Karpas-422 (cell line): ENCODE results near the gene FRY. TPM values are rescaled to one million over a fixed set of nuclear protein-coding genes. Genes with fewer than 3 reads are reported as not detected.

Source experiments
- DNase-seq: peaks from one replicate; pipeline ENCODE4 v3.0.0-alpha.2; 2015
- H2AFZ ChIP-seq: fragments of 200-600 bp; sonication (generic); 2 replicates; pipeline ENCODE4 v1.6.1; 2014; ENCODE audit warnings: antibody characterized with exemption, low read length, mixed read lengths
- H3K27ac ChIP-seq: fragments of 200-600 bp; sonication (generic); 2 replicates; pipeline ENCODE4 v1.5.1; 2014; ENCODE audit warnings: mild to moderate bottlenecking, low read length, moderate library complexity
- H3K27me3 ChIP-seq: fragments of 200-600 bp; sonication (generic); 2 replicates; pipeline ENCODE4 v1.6.1; 2014; ENCODE audit warnings: low read length, mixed read lengths
- H3K36me3 ChIP-seq: fragments of 200-600 bp; sonication (generic); 2 replicates; pipeline ENCODE4 v1.6.1; 2014; ENCODE audit warnings: low read length, mixed read lengths; ENCODE audit not compliant: insufficient read depth
- H3K4me1 ChIP-seq: fragments of 200-600 bp; sonication (generic); 2 replicates; pipeline ENCODE4 v1.6.1; 2014; ENCODE audit warnings: mild to moderate bottlenecking, low read length, mixed read lengths
- H3K4me2 ChIP-seq: fragments of 200-600 bp; sonication (generic); 2 replicates; pipeline ENCODE4 v1.6.1; 2014; ENCODE audit warnings: low read length, low read depth, mild to moderate bottlenecking; ENCODE audit not compliant: poor library complexity, severe bottlenecking
- H3K4me3 ChIP-seq: fragments of 200-600 bp; sonication (generic); 2 replicates; pipeline ENCODE4 v1.5.1; 2014; ENCODE audit warnings: mild to moderate bottlenecking, antibody characterized with exemption, low read length, mixed read lengths
- H3K79me2 ChIP-seq: fragments of 200-600 bp; sonication (generic); 2 replicates; pipeline ENCODE4 v1.6.1; 2014; ENCODE audit warnings: mild to moderate bottlenecking, low read length, mixed read lengths
- H3K9ac ChIP-seq: fragments of 200-600 bp; sonication (generic); 2 replicates; pipeline ENCODE4 v1.6.0; 2014; ENCODE audit warnings: low read length
- H3K9me2 ChIP-seq: fragments of 200-600 bp; sonication (generic), shearing (Covaris generic); replicated peaks from 2 replicates; pipeline ENCODE4 v1.6.0; 2014; ENCODE audit warnings: mild to moderate bottlenecking, low read length, moderate library complexity; ENCODE audit not compliant: insufficient read depth
- H3K9me3 ChIP-seq: fragments of 300-700, 200-600 bp; sonication (generic); 2 replicates; pipeline ENCODE4 v1.6.1; 2014; ENCODE audit warnings: low read length, mixed read lengths
- H4K20me1 ChIP-seq: fragments of 200-600 bp; sonication (generic); 2 replicates; pipeline ENCODE4 v1.6.1; 2014; ENCODE audit warnings: mild to moderate bottlenecking, antibody characterized with exemption, low read length, low read depth; ENCODE audit not compliant: insufficient read depth
- total RNA-seq: library from RNA; depleted of rRNA; stranded (reverse); fragments of >200 nt; shearing (Covaris generic); gene quantifications from 2 replicates; pipeline ENCODE4 v1.2.3, GENCODE V29; 2014; ENCODE audit warnings: low replicate concordance

Gene FRY
- total RNA-seq, 1 experiment from 2014 or later: 1.6 TPM

DNA sequence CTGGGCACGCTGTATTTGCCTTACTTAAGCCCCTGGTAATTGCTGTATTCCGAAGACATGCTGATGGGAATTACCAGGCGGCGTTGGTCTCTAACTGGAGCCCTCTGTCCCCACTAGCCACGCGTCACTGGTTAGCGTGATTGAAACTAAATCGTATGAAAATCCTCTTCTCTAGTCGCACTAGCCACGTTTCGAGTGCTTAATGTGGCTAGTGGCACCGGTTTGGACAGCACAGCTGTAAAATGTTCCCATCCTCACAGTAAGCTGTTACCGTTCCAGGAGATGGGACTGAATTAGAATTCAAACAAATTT, 284.4 kb downstream of the FRY start:
- Histone ChIP-seq H3K9me2 (no peaks in the 10 kb centered on the region), H4K20me1 (no peaks in the 10 kb centered on the region), H3K4me3 (peak overlapping the region; percentile 93), H3K36me3 (peaks cover 8% of the 10 kb centered on the region; the same call in 1 of the 2 replicates), H2AFZ (peak overlapping the region; percentile 47; the same call in 1 of the 2 replicates), H3K4me1 (peaks cover 30% of the 10 kb centered on the region), H3K79me2 (peaks cover 24% of the 10 kb centered on the region), H3K9ac (peak overlapping the region; percentile 98), H3K4me2 (peak overlapping the region; percentile 100), H3K27me3 (no peaks in the 10 kb centered on the region), H3K9me3 (no peaks in the 10 kb centered on the region), H3K27ac (peak overlapping the region; percentile 90)
- DNase-seq: no peak

DNA sequence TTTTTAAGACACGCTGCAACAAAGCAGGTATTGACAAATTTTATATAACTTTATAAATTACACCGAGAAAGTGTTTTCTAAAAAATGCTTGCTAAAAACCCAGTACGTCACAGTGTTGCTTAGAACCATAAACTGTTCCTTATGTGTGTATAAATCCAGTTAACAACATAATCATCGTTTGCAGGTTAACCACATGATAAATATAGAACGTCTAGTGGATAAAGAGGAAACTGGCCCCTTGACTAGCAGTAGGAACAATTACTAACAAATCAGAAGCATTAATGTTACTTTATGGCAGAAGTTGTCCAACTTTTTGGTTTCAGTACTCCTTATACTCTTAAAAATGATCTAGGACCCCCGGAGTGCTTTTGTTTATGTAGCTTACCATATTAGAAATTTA, 284.9 kb downstream of the FRY start:
- Histone ChIP-seq H3K9ac (peak overlapping the region; percentile 98), H4K20me1 (no peaks in the 10 kb centered on the region), H2AFZ (no peak overlapping the region), H3K4me1 (peaks cover 30% of the 10 kb centered on the region), H3K4me3 (peak overlapping the region; percentile 93), H3K9me2 (no peaks in the 10 kb centered on the region), H3K4me2 (peak overlapping the region; percentile 100), H3K79me2 (peaks cover 26% of the 10 kb centered on the region), H3K27ac (peak overlapping the region; percentile 90), H3K36me3 (peaks cover 11% of the 10 kb centered on the region; the same call in 1 of the 2 replicates), H3K27me3 (no peaks in the 10 kb centered on the region), H3K9me3 (no peaks in the 10 kb centered on the region)
- DNase-seq: peak; percentile 45

- Histone ChIP-seq H3K4me3 (no peak overlapping the region), H3K9me2 (no peaks in the 10 kb centered on the region), H3K4me2 (no peak overlapping the region), H3K79me2 (peaks cover 32% of the 10 kb centered on the region), H3K27ac (no peak overlapping the region), H4K20me1 (no peaks in the 10 kb centered on the region), H2AFZ (no peak overlapping the region), H3K36me3 (peaks cover 23% of the 10 kb centered on the region), H3K9ac (no peak overlapping the region), H3K4me1 (peaks cover 30% of the 10 kb centered on the region), H3K9me3 (no peaks in the 10 kb centered on the region), H3K27me3 (no peaks in the 10 kb centered on the region)
- DNase-seq: no peak
Measured at GRCh38 chr13:32317716-32318465, 286.3 kb downstream of the FRY start.

- Histone ChIP-seq H4K20me1 (no peaks in the 10 kb centered on the region), H3K4me1 (peaks cover 19% of the 10 kb centered on the region), H3K27me3 (no peaks in the 10 kb centered on the region), H3K4me2 (no peak overlapping the region), H3K9me2 (no peaks in the 10 kb centered on the region), H3K9ac (no peak overlapping the region), H3K79me2 (peaks cover 37% of the 10 kb centered on the region), H3K9me3 (no peaks in the 10 kb centered on the region), H3K4me3 (no peak overlapping the region), H2AFZ (no peak overlapping the region), H3K27ac (no peak overlapping the region), H3K36me3 (peaks cover 27% of the 10 kb centered on the region)
- DNase-seq: no peak
Measured at GRCh38 chr13:32320528-32320927, 289.0 kb downstream of the FRY start.

DNA sequence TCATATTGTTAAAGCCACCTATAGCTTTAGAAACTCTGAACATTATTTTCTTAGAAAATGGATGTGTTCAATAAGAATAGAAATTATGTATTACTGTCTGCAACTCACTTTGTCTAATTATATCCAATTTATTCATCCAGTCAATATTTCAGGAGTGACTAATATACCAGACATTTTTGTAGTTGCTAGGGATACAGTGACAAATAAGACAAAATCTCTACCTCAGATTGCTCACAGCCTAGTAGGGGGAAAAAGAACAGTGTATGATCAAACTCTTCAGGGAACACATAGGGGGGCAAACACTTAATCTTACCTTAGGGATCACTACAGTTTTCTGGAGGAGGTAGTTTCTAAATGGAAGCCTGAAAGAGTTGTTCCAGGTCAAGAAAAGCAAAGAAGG, 292.3 kb downstream of the FRY start:
- peaks cover 35% of the 10 kb centered on the region for H3K36me3 ChIP-seq
- H3K27me3 ChIP-seq: no peaks in the 10 kb centered on the region
- H3K4me2 ChIP-seq: no peak overlapping the region

GRCh38 chr13:32330441-32330840, 298.9 kb downstream of the FRY start:
- no peaks in the 10 kb centered on the region for H3K27me3 ChIP-seq
- H3K36me3 ChIP-seq: peaks cover 41% of the 10 kb centered on the region; the same call in 1 of the 2 replicates
- no peak overlapping the region for H3K4me3 ChIP-seq
- H4K20me1 ChIP-seq: no peaks in the 10 kb centered on the region
- no peak overlapping the region for H3K9ac ChIP-seq
- H3K4me2 ChIP-seq: no peak overlapping the region
- H3K27ac ChIP-seq: no peak overlapping the region
- H3K9me2 ChIP-seq: no peaks in the 10 kb centered on the region
- no peaks in the 10 kb centered on the region for H3K9me3 ChIP-seq
- H3K79me2 ChIP-seq: peaks cover 18% of the 10 kb centered on the region
- no peak for DNase-seq
- H2AFZ ChIP-seq: no peak overlapping the region
- no peaks in the 10 kb centered on the region for H3K4me1 ChIP-seq

More for the DNA sequence above, 292.3 kb downstream of the FRY start:
- no peak overlapping the region for H3K4me3 ChIP-seq
- no peaks in the 10 kb centered on the region for H3K9me3 ChIP-seq
- H2AFZ ChIP-seq: no peak overlapping the region
- H3K79me2 ChIP-seq: peaks cover 15% of the 10 kb centered on the region
- H3K27ac ChIP-seq: no peak overlapping the region
- no peak overlapping the region for H3K9ac ChIP-seq
- DNase-seq: no peak
- H4K20me1 ChIP-seq: no peaks in the 10 kb centered on the region
- no peaks in the 10 kb centered on the region for H3K9me2 ChIP-seq
- no peaks in the 10 kb centered on the region for H3K4me1 ChIP-seq

GRCh38 chr13:32334671-32335070, 303.1 kb downstream of the FRY start:
- H3K36me3 ChIP-seq: peaks cover 47% of the 10 kb centered on the region; the same call in 1 of the 2 replicates
- peaks cover 19% of the 10 kb centered on the region for H3K79me2 ChIP-seq
- H3K9ac ChIP-seq: no peak overlapping the region
- no peak overlapping the region for H3K4me3 ChIP-seq
- no peaks in the 10 kb centered on the region for H4K20me1 ChIP-seq
- H3K9me2 ChIP-seq: no peaks in the 10 kb centered on the region
- H3K9me3 ChIP-seq: no peaks in the 10 kb centered on the region
- no peaks in the 10 kb centered on the region for H3K27me3 ChIP-seq
- DNase-seq: no peak
- H2AFZ ChIP-seq: no peak overlapping the region
- no peak overlapping the region for H3K4me2 ChIP-seq
- no peak overlapping the region for H3K27ac ChIP-seq
- no peaks in the 10 kb centered on the region for H3K4me1 ChIP-seq

DNA sequence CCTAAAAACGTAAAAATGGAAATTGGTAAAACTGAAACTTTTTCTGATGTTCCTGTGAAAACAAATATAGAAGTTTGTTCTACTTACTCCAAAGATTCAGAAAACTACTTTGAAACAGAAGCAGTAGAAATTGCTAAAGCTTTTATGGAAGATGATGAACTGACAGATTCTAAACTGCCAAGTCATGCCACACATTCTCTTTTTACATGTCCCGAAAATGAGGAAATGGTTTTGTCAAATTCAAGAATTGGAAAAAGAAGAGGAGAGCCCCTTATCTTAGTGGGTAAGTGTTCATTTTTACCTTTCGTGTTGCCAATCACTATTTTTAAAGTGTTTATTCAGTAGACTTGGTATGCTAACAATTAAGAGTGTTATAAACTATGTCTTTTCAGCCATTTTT, 309.3 kb downstream of the FRY start:
- Histone ChIP-seq H3K27me3 (no peaks in the 10 kb centered on the region), H4K20me1 (no peaks in the 10 kb centered on the region), H3K27ac (peak overlapping the region; percentile 30; the same call in 1 of the 2 replicates), H3K79me2 (peaks cover 23% of the 10 kb centered on the region), H3K4me3 (no peak overlapping the region), H3K9ac (no peak overlapping the region), H3K9me3 (no peaks in the 10 kb centered on the region), H2AFZ (no peak overlapping the region), H3K4me1 (peaks cover 6% of the 10 kb centered on the region; the same call in 1 of the 2 replicates), H3K9me2 (no peaks in the 10 kb centered on the region), H3K4me2 (no peak overlapping the region), H3K36me3 (peaks cover 21% of the 10 kb centered on the region; the same call in 1 of the 2 replicates)
- no peak for DNase-seq
